GM12892 (cell line): ENCODE measurements around the gene ACSL1.

Experiments
- POLR2A ChIP-seq: IDR thresholded peaks from 2 replicates; pipeline ENCODE4 v1.6.1; 2011; ENCODE audit warnings: low read depth, low read length, control low read depth
- POLR2AphosphoS5 ChIP-seq: IDR thresholded peaks from 2 replicates; pipeline ENCODE4 v1.6.1; 2011; ENCODE audit warnings: low read depth, low read length, control low read depth
- TAF1 ChIP-seq: IDR thresholded peaks from 2 replicates; pipeline ENCODE4 v1.6.1; 2011; ENCODE audit warnings: low read depth, mild to moderate bottlenecking, control low read depth, low read length, borderline replicate concordance

- no peak for TF ChIP-seq TAF1
- no peak for TF ChIP-seq POLR2AphosphoS5
- TF ChIP-seq POLR2A, result no peak
These were observed 59.3 kb downstream of the ACSL1 start for GRCh38 chr4:184766446-184766845.
